GM19035 (cell line): ENCODE measurements around the gene ZMYND8.
"Not testable (repeated sequence)": the region's sequence is repeated elsewhere in the genome, so short reads cannot be mapped to it uniquely, and the experiment has no call there.

Experiments used
- ATAC-seq: cut with Tn5 transposase; IDR thresholded peaks from one replicate; pipeline ENCODE4 v1.9.1; 2021; ENCODE audit not compliant: unreplicated experiment

ZMYND8 gene

DNA sequence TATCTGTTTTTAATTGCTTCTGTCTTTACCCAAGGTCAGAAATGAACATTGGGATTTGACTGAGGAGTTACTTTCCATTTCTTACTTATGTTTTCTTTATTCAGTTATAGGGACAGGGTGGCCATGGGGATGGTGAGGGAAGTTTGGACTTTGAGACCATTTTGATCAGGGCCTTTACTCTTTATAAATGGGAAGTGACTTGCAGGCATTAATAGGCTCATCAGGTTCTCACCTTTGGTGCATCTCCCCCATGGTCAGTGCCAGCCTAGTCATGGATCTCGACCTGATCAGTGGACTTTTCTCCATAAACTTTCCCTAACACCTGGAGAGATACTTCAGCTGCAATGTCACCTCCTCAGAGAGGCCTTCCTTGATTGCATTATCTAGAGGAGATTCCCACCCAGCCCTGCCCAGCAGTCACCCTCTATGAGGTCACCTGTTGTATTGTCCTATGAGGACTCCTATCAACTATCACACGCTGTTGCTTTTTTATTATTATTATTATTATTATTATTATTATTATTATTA lies 16.8 kb upstream of the ZMYND8 start:
- ATAC-seq: no peak

DNA sequence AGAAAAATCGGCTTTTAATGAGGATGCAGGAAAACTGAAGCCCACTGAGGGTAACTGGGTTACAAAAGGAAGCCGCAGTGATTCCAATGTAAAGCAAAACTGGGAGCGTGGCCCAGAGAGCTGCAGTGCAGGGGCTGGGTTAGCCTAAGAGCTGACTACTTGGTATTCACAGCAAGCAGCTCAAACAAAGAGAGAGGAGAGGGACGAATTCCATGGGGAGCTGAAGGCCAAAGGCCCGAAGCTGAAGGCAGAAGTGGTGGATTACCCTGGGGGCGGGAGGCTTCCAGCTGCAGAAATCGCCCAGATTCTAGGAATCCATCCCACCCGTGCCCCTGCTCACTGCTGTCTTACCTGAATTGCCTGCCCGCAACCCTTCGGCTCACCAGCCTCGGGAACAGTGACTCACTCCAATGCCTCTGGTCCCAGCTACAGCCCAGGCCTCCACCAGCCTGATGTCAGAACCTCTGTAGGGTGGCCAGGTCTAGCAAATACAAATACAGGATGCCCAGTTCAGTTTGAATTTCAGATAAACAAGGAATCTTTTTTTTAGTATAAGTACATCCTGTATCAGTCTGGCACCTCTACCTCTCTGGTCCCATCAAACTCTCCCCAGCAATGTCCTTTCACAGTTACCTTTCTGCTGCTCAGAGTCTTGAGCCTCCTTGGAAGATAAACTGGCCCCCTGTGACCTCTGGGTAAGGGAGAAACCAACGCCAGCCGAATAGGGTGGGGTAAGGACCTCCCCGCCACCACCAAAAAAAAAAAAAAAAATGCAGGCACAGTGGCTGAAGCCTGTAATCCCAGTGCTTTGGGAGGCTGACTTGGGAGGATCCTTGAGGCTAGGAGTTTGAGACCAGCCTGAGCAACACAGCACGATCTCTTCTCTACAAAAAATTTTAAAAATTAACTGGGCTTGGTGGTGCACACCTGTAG lies 14.6 kb upstream of the ZMYND8 start:
- ATAC-seq: no peak

DNA sequence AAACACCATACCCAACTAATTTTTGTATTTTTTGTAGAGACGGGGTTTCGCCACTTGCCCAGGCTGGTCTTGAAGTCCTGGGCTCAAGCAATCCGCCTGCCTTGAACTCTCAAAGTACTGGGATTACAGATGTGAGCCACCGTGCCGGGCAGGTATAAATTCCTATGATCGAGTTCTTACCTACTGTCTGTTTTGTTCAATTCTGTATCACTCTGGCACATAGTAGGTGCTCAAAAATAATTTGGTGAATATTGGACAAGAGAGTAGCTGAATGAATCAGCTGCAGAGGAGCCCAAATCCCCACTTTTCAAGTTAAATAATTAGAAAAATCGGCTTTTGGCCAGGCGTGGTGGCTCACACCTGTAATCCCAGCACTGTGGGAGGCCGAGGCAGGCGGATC lies 13.7 kb upstream of the ZMYND8 start:
- no peak for ATAC-seq

DNA sequence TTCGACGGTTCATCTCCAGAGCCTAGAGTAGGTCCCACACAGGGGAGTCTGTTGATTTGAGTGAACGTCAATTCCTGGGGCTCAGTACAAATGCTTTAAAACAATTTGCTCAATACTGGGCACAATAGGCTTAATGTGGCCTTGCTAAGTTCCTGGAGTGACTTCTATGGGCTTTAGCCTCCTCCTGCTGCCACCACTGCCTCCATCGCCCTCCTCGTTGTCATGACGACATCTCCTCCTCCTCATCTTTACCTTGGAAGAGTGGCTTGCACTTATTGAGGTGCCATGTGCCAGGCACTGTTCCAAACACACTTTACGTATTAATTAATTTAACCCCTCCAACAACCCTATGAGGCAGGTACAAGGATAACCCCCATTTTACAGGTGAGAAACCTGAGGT lies 11.8 kb upstream of the ZMYND8 start:
- ATAC-seq: no peak

DNA sequence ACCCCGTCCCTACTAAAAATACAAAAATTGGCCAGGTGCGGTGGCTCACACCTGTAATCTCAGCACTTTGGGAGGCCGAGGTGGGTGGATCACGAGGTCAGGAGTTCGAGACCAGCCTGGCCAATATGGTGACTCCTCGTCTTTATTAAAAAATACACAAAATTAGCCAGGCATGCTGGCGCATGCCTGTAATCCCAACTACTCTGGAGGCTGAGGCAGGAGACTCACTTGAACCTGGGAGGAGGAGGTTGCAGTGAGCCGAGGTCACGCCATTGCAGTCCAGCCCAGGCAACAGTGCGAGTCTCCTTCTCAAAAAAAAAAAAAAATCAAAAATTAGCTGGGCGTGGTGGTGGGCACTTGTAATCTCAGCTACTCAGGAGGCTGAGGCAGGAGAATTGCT lies 9.8 kb upstream of the ZMYND8 start:
- not testable (repeated sequence) for ATAC-seq

DNA sequence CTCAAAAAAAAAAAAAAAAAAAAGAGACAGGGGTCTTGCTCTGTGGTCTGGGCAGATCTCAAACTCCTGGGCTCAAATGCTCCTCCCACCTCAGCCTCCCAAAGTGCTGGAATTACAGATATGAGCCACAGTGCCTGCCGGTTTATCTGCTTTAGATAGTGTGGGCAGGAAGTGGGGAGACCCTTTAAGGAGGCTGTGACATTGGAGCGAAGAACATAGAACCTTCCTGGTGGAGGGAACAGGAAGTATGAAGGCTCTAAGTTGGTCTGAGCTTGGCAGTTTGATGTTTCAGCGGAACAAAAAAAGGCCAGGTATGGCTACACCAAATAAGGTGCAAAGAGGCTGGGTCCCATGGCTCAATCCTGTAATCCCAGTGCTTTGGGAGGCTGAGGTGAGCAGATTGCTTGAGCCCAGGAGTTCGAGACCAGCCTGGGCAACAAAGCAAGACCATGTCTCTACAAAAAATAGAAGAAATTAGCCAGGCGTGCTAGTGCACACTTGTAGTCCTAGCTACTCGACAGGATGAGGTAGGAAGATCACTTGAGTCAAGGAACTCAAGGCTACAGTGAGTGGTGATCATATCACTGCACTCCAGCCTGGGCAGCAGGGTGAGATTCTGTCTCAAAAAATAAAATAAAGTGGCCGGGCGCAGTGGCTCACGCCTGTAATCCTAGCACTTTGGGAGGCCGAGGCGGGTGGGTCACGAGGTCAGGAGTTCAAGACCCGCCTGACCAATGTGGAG lies 8.7 kb upstream of the ZMYND8 start:
- ATAC-seq: no peak

DNA sequence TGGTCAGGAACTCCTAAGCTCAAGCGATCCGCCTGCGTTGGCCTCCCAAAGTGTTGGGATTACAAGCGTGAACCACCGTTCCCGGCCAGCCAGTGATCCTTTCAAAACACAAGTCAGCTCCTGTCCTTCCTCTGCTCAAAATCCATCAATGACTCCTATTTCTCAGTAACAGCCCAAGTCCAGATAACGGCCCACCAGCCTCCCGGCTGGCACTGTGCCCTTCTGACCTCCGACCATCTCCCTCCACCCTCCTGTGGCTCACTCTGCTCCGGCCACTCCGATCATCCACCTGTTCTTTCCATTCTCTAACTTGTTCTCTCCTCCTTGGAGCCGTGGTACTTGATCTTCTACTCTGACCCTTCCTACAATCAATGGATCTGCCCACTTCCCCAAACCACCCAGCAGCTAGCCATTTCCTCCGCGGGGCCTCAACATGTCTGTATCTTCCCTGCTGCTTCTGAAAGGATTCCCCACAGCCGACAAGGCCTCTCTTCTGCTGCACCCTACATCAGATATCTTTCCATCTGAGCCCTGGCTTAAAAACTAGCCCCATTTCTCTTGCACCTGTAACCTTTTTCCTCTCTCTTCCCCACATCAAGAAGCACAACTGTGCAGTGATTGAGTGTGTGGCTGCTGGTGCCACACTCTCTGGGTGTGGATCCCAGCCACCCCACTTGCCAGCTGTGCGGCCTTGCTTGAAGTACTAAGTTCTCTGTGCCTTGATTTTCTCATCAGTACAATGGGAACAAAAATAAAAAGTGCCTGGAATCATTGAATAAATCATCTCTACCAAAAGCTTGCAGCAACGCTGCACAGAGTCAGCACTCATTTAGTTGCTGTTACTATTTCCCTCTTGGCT lies 6.1 kb upstream of the ZMYND8 start:
- no peak for ATAC-seq

DNA sequence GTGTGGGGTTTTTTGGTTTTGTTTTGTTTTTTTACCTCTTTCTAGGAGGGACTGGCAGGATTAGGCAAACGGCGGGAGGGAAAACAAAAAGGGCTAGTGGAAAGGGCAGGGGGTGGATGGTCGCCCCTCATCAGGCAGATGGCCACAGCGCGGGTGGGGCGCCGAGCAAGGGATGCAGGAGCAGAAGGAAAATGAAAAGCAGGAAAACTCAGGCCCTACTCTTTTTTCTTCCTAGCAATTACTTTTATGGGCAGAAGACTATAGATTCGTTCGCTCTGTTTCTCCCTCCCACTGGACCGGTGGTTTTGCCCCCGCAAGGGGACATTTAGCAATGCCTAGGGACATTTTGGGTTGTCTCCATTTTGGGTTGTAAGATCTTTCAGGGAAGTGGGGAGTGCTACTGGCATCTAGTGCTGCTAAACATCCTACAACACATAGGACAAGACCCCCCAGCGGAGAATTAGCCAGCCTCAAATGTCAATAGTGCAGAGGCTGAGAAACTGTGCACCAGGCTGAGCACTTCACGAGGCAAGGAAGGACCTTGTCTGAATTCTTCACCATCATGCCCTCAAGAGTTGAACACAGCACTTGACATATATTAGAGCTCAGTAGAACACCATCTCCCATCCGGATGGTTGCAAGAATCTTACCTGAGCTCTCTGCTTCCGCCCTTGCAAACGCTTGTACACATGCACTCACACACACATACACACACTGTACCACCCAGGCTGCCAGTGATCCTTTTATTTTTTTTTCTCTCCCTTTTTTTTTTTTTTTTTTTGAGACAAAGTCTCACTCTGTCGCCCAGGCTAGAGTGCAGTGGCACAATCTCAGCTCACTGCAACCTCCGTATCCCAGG lies 4.8 kb upstream of the ZMYND8 start:
- no peak for ATAC-seq

DNA sequence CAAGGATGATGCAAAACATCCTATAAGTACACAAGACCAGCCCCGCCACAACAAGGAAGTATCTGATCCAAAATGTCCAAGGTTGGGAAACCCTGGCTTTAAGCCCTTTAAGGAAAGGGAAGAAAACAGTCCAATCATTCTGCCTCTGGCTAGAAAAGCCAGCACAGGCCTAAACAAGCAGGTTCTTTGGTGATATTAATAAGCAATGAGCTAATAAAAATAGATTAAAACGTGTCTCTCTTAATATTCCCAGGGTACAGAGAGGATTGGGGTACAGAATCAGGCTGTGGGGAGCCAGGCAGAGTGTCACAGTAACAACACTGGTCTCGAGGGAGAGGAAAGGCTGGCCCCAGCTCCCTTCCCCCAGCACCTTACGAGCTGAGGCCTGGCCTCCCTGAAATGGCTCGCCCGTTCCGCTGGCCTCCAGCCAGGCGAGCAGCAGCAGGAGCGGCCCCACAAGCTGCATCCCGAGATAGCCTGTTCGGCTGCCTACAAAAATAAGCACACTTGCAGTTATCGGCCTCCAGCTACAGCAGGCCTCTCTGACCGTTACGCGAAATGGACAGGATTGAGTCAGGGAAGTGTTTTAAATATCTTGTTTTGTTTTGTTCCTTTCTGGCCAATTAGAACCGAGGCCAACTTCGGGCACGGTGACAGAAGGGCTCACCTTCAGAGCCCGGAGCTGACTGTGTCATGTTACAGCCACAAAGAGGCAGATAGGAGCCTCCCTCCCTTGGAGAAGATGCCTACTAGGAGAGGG lies 4.0 kb upstream of the ZMYND8 start:
- ATAC-seq: no peak

DNA sequence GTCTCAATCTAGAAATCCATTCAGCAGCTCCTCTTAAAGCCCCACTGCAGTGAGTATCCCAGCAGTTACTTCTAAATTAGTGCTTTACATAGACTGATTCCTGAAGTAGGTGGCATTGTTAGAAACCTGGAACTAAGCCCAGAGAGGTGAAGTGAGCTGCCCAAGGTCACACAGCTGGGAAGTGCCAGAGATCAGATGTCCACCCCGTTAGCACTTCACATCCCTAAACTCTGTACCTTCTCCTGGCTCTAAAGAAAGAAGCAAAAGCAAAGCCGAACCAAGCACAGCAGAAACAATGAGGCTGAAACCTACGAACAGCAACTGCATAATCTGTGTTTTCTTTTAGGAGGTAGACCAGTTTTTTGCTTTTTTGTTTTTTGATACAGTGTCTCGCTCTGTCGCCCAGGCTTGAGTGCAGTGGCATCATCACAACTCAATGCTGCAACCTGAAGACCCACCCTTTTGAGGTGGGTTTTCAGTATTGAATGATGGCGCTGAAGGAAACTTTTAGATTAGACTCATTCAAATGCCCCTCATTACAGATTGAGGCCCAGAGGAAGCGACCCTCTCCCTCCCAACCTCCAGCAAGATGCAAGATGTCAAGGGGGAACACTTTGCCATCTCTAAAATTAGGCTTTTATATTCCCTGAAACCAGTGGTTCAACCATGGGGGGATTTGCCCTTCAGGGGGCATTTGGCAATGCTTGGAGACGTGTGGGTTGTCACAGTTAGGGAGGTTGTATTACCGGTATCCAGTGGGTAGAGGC lies 3.2 kb upstream of the ZMYND8 start:
- no peak for ATAC-seq

DNA sequence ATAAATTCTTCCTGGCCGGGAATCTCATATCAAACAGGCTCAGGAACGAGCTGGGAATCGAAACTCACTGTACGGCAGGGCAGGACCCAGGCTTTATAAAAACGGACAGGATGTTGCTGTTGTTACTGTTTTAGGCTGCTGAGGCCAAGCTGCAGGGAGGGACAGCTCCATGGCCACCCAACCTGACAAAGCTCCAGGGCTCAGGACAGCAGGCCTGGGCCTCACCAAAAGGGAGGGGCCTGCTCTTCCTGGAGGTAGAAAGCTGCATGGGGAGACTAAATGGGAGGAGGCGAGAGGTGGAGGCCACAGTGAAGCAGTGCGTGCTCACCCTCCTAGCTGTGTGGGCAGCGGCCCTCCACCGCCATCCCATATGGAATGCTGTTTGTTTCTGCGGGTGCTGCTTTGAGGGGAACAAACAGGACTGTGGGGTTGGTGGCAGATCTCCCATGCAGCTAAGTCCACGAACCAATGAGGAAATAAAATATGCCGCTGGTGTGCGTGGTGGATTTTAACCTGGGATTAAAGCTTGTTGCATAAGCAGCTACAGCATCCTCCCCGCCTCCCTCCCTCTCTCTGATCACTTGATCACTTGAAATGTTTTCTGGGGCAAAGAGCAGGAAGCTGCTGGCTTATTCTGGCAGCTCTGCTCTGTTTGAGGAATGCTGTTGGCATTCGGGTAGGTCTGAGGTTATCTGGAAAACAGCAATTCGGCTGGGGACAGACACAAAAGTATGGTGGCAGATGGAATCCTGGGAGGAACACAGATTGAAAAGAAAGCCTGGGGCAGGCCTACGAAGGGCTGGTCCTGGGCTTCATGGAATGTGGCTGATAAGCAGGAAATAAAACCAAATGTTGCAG lies 2.4 kb upstream of the ZMYND8 start:
- no peak for ATAC-seq

DNA sequence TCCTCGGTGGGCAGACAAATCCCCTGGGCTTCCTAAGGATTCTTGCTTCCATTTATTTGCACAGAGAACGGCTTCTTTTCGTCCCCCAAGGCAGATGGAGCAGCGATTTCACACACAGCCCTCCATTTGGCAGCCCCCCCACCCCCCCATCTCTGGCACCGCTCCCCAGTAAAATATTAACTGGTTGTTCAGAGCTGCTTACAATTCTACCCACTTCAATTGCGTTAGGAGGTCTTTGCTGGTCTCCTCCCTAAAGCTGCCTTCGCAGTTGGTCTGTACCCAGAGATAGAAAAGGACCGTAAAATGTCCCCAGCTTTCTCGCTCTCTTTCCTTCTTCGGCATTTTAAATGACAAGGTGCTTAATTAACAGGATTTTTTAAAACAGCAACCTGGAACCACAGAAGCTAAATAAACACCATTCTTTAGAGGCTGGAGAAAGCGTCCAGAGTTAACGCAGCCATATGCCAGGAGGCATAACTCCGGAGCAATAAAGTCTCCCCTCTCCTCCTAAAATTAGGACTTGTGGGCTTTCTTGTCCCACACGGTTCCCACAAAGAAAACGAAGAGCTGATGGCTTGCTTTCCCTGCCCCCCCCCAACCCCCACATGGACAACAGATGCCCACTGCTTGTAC lies 1.7 kb upstream of the ZMYND8 start:
- no peak for ATAC-seq

DNA sequence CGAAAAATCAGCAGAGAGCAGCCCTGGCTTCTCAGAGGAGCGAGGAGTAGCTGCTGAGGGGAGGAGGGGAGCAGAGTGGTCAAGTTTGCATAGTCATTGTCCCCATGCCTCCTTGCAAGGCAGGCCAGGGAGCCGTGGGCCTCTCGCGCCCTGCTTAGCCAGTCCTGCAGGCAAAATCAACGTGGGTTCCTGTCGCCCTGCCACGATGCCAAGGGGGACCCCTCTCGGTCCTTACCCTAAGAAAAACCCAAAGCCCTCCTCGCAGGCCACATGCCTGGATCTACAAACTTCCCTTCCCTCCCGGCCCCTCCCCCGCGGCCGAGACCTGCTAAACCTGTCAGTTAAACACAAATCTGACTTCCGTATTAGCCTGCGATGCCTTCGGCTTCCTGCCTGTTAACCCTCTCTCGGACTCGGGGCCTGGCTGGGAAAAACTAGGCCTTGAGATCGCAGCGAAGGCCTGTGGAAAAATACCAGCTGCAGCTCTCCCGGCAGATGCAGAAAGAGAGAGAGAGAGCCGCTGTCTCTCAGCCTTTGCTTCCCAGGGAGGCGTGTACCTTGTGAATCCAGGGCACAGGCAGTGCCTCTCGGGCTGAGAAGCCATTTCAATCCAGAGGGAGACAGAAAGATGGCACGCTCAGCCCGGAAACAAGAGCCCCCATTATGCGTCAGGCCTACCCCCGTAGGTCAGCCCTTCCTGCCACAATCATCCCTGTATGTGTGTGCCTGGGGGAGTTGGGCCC lies 968 bp upstream of the ZMYND8 start:
- ATAC-seq: peak; percentile 43

DNA sequence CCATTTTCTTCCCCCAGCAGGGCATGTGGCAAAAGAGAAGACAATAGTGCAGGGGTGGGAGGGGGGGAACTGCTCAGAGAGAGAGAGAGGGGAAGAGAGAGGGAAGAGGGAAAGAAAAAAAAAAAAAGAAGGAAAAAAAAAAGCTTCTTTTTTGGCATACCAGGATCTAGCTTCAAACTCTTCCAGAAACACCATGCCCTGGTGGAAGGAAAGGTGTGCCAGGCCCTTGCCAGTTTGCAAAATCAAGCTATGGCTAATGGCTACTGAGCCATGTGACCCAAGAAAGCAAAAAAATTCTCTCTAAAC lies 326 bp downstream of the ZMYND8 start:
- no peak for ATAC-seq

DNA sequence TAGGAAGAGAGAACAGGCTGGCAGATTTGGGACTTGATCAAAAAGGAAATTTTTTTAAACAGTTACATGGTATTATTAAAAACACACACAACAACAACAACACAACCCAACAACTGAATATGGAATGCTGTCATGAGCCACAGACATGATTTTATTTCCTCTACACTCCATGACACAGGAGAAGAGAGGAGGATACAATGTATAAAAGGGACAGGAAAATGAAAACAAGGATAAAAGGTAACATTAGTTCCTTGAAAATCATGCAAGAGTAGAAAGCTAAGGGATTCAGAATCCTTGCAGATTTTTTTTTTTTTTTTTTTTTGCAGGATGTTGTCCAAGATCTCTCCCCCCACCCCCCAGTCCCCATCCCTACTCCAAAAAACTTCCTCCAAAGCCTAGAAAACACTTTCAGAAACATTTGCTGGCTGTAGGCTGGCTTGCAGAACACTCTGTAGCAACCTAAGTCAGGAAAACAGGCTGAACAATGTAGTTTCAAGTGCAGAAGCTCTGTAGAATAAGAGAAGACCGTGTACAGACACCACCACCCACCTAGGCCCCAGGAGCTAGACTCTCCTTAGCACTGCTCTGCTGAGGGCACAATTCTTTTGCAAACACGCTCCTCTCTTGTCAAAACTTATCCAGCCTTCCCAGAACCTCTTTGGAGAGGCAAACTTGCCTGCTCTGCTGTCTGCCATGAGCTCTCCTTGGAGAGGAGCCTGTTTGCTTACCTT lies 845 bp downstream of the ZMYND8 start:
- ATAC-seq: no peak
